Thyroid gland (tissue), 4 donors: ENCODE results near the gene SLC25A29.

Experiments
- POLR2A ChIP-seq, 2 donors: fragments of 450-650 bp; IDR thresholded peaks; one replicate each; pipeline ENCODE4 v1.6.1; 2017; ENCODE audit warnings: antibody characterized with exemption in 2 of 2, mild to moderate bottlenecking in 2 of 2, moderate library complexity in 1 of 2
- TF ChIP-seq, protein P1 (sequence below), 6 experiments: fragments of 200-600 bp in 3 of 6; fragments of 450-650 bp in 3 of 6; sonication (generic) in 3 of 6; IDR thresholded peaks; one replicate each; pipeline ENCODE4 v1.5.1; 2016 to 2019; ENCODE audit warnings: antibody characterized with exemption in 6 of 6, mild to moderate bottlenecking in 2 of 6, inconsistent platforms in 1 of 6, moderate library complexity in 1 of 6

DNA sequence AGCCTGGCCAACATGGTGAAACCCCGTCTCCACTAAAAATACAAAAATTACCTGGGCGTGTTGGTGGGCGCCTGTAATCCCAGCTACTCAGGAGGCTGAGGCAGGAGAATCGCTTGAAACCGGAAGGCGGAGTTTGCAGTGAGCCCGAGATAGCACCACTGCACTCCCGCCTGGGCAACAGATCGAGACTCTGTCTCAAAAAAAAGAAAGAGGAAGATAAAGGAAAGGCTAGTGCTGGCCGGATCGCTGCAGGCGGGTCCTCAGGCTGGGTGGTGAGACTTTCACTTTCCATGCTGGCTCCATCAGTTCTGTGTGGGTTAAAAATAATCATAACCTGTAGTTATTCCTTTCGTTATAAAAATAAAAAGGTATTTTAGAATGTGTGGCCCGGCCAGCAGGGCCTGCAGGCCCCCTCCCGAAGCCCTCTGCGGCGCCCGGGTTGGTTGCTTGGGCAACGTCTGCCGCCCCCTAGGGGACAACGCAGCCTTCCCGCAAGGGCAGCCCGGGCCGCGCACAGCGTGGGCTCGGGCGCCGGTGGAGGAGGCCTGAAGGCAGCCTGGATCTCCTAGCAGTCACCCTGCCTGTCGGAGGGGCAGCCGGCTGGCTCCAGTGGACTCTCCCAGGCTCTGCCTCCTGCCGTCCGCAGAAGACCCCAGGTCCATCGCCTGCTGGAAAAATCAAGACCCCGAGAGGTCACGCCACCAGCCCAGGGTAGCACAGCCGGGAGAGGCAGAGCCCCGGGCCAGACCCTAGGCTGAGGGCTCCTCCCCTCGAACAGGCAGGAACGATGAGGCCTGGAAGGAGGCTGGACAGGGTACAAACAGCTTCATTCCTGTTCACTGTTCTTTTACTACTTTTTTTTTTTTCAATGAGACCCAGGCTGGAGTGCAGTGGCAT lies 11.9 kb upstream of the SLC25A29 start:
- TF ChIP-seq, protein P1, sequence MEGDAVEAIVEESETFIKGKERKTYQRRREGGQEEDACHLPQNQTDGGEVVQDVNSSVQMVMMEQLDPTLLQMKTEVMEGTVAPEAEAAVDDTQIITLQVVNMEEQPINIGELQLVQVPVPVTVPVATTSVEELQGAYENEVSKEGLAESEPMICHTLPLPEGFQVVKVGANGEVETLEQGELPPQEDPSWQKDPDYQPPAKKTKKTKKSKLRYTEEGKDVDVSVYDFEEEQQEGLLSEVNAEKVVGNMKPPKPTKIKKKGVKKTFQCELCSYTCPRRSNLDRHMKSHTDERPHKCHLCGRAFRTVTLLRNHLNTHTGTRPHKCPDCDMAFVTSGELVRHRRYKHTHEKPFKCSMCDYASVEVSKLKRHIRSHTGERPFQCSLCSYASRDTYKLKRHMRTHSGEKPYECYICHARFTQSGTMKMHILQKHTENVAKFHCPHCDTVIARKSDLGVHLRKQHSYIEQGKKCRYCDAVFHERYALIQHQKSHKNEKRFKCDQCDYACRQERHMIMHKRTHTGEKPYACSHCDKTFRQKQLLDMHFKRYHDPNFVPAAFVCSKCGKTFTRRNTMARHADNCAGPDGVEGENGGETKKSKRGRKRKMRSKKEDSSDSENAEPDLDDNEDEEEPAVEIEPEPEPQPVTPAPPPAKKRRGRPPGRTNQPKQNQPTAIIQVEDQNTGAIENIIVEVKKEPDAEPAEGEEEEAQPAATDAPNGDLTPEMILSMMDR (IDR thresholded peaks at IDR 0.05): peak; percentile 58 to 89 (median 82)
- no peak for TF ChIP-seq POLR2A (IDR thresholded peaks at IDR 0.05)
